Fibroblast of the conjunctiva (primary cell): ENCODE measurements around the gene PKNOX2.

Source experiments
- DNase-seq: peaks from one replicate; pipeline ENCODE4 v3.0.0-alpha.2; 2010; ENCODE audit warnings: low read depth

PKNOX2 gene

GRCh38 chr11:125286486-125286885 lies 121.9 kb downstream of the PKNOX2 start:
- no peak for DNase-seq

- DNase-seq: no peak
Observed at GRCh38 chr11:125287491-125288210, 123.1 kb downstream of the PKNOX2 start.

GRCh38 chr11:125289419-125290098 lies 125.0 kb downstream of the PKNOX2 start:
- DNase-seq: no peak

GRCh38 chr11:125290263-125290662 lies 125.7 kb downstream of the PKNOX2 start:
- DNase-seq: no peak

- DNase-seq: no peak
Observed at GRCh38 chr11:125292100-125292499, 127.5 kb downstream of the PKNOX2 start.

- DNase-seq: no peak
Observed at GRCh38 chr11:125293596-125293995, 129.0 kb downstream of the PKNOX2 start.

- DNase-seq: no peak
Observed at GRCh38 chr11:125295931-125296330, 131.4 kb downstream of the PKNOX2 start.

- DNase-seq: no peak
Observed at GRCh38 chr11:125297346-125297915, 132.9 kb downstream of the PKNOX2 start.

- DNase-seq: no peak
Observed at GRCh38 chr11:125299061-125299615, 134.6 kb downstream of the PKNOX2 start.

GRCh38 chr11:125299821-125300220 lies 135.3 kb downstream of the PKNOX2 start:
- DNase-seq: no peak

GRCh38 chr11:125300791-125301218 lies 136.3 kb downstream of the PKNOX2 start:
- DNase-seq: peak; percentile 63

- no peak for DNase-seq
Observed at GRCh38 chr11:125301346-125301745, 136.8 kb downstream of the PKNOX2 start.

GRCh38 chr11:125303186-125303585 lies 138.6 kb downstream of the PKNOX2 start:
- DNase-seq: no peak

- DNase-seq: no peak
Observed at GRCh38 chr11:125303694-125304093, 139.1 kb downstream of the PKNOX2 start.

- DNase-seq: no peak
Observed at GRCh38 chr11:125304136-125304535, 139.6 kb downstream of the PKNOX2 start.

GRCh38 chr11:125304876-125305275 lies 140.3 kb downstream of the PKNOX2 start:
- no peak for DNase-seq

GRCh38 chr11:125305345-125305744 lies 140.8 kb downstream of the PKNOX2 start:
- DNase-seq: no peak

GRCh38 chr11:125306476-125306875 lies 141.9 kb downstream of the PKNOX2 start:
- DNase-seq: no peak

GRCh38 chr11:125308246-125308645 lies 143.7 kb downstream of the PKNOX2 start:
- DNase-seq: no peak

- DNase-seq: no peak
Observed at GRCh38 chr11:125312391-125312790, 147.8 kb downstream of the PKNOX2 start.

- DNase-seq: no peak
Observed at GRCh38 chr11:125312812-125313211, 148.3 kb downstream of the PKNOX2 start.

GRCh38 chr11:125313271-125314219 lies 149.0 kb downstream of the PKNOX2 start:
- DNase-seq: no peak
